ENCODE data around the gene NKPD1. TPM values are rescaled to one million over a fixed set of nuclear protein-coding genes. Genes with fewer than 3 reads are reported as not detected.

Gene NKPD1
- total RNA-seq, 2 experiments from 2014 or later = 0.73 to 0.91 TPM

- Histone ChIP-seq H3K27me3 (ENCODE audit: control insufficient read depth in 1 of 2, insufficient read depth in 2 of 2, low read length in 2 of 2) (no peaks in the 10 kb centered on the region), H3K9me3 (ENCODE audit: control insufficient read depth in 1 of 2, insufficient read depth in 1 of 2, low read length in 2 of 2) (no peaks in the 10 kb centered on the region), H3K36me3 (ENCODE audit: insufficient read depth, low read length) (peaks cover 33% of the 10 kb centered on the region), H3K4me1 (ENCODE audit: insufficient read depth, low read length) (no peaks in the 10 kb centered on the region), H3K27ac (ENCODE audit: low read depth in 1 of 2, low read length in 2 of 2) (no peak overlapping the region), H3K4me3 (ENCODE audit: low read length) (no peak overlapping the region)
- H3K9me3 Mint-ChIP-seq = no peaks in the 10 kb centered on the region
- H3K27ac Mint-ChIP-seq = no peak overlapping the region
- DNase-seq (no peak), ATAC-seq (ENCODE audit: poor library complexity) (no peak)
- no peak overlapping the region for H3K4me3 Mint-ChIP-seq
- POLR2A ChIA-PET = no interaction called here
- CTCF ChIA-PET = no interaction called here
- H3K27me3 Mint-ChIP-seq = no peaks in the 10 kb centered on the region
- no peaks in the 10 kb centered on the region for H3K4me1 Mint-ChIP-seq (ENCODE audit: low read depth)
- peaks cover 17% of the 10 kb centered on the region for H3K36me3 Mint-ChIP-seq (ENCODE audit: low read depth)
- TF ChIP-seq, protein P1, sequence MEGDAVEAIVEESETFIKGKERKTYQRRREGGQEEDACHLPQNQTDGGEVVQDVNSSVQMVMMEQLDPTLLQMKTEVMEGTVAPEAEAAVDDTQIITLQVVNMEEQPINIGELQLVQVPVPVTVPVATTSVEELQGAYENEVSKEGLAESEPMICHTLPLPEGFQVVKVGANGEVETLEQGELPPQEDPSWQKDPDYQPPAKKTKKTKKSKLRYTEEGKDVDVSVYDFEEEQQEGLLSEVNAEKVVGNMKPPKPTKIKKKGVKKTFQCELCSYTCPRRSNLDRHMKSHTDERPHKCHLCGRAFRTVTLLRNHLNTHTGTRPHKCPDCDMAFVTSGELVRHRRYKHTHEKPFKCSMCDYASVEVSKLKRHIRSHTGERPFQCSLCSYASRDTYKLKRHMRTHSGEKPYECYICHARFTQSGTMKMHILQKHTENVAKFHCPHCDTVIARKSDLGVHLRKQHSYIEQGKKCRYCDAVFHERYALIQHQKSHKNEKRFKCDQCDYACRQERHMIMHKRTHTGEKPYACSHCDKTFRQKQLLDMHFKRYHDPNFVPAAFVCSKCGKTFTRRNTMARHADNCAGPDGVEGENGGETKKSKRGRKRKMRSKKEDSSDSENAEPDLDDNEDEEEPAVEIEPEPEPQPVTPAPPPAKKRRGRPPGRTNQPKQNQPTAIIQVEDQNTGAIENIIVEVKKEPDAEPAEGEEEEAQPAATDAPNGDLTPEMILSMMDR (IDR thresholded peaks at IDR 0.05) = no peak
- intact Hi-C loops (cut with DNase I, micrococcal nuclease) = no loop called here
Measured at GRCh38 chr19:45140533-45140932, 20.2 kb downstream of the NKPD1 start.

- H3K36me3 Mint-ChIP-seq (ENCODE audit: low read depth) = peaks cover 17% of the 10 kb centered on the region
- no peak overlapping the region for H3K4me3 ChIP-seq (ENCODE audit: low read length)
- H3K27me3 Mint-ChIP-seq = no peaks in the 10 kb centered on the region
- H3K27ac Mint-ChIP-seq = no peak overlapping the region
- ATAC-seq (ENCODE audit: poor library complexity) (no peak), DNase-seq (no peak)
- intact Hi-C loops (cut with DNase I, micrococcal nuclease) = no loop called here
- ChIA-PET CTCF (no interaction called here), POLR2A (no interaction called here)
- no peaks in the 10 kb centered on the region for H3K4me1 Mint-ChIP-seq (ENCODE audit: low read depth)
- H3K27ac ChIP-seq (ENCODE audit: low read depth in 1 of 2, low read length in 2 of 2) = no peak overlapping the region
- H3K27me3 ChIP-seq (ENCODE audit: control insufficient read depth in 1 of 2, insufficient read depth in 2 of 2, low read length in 2 of 2) = no peaks in the 10 kb centered on the region
- no peak overlapping the region for H3K4me3 Mint-ChIP-seq
- peaks cover 33% of the 10 kb centered on the region for H3K36me3 ChIP-seq (ENCODE audit: insufficient read depth, low read length)
- H3K4me1 ChIP-seq (ENCODE audit: insufficient read depth, low read length) = no peaks in the 10 kb centered on the region
- TF ChIP-seq, protein P1 (IDR thresholded peaks at IDR 0.05) = no peak
- H3K9me3 ChIP-seq (ENCODE audit: control insufficient read depth in 1 of 2, insufficient read depth in 1 of 2, low read length in 2 of 2) = no peaks in the 10 kb centered on the region
- no peaks in the 10 kb centered on the region for H3K9me3 Mint-ChIP-seq
Measured at GRCh38 chr19:45140144-45140503, 20.7 kb downstream of the NKPD1 start.

DNA sequence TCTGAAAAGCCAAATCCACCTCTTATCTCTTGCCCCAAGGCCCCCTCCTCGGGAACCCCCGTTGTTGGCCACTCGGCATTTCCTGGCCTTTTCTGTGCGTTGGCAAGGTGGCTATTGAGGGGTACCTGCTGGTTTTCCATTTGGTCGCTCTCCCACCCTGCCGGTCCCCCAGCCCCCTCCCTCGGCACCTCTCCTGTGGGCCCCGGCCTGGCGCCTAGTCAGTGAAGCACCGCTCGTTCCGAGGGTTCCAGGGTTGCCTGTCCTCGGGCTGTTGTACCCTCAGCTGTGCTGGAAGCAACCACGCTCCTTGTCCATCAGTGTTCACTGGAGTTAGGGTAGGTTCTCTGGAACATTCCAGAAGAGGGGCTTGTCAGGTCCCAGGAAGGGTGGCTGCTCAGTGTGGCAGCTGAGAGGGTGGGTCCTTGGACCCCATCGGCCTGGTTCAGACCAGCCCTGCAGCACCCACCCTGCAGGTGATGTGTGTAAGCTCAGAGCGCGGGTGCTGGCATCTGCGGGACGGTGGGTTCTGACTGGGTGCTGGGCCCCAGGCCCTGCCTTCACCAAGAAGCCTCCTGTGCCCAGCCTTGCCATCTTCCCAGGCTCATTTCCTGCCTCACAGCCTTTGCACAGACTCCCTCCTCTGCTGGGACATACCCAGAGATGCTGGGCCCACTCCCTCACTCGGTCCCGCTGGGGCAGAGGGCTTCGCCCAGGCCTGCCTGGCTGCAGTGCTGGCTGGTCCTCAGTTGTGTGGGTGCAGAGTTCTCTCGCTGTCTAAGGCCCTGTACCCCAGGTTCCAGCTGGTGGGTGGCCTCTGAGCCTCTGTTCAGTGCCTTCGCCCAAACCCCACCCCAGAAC, 21.3 kb downstream of the NKPD1 start:
- TF ChIP-seq, protein P1 (IDR thresholded peaks at IDR 0.05) = no peak
- POLR2A ChIA-PET = no interaction called here
- Histone ChIP-seq H3K4me3 (ENCODE audit: low read length) (no peak overlapping the region), H3K36me3 (ENCODE audit: insufficient read depth, low read length) (peaks cover 31% of the 10 kb centered on the region), H3K27ac (ENCODE audit: low read depth in 1 of 2, low read length in 2 of 2) (no peak overlapping the region), H3K9me3 (ENCODE audit: control insufficient read depth in 1 of 2, insufficient read depth in 1 of 2, low read length in 2 of 2) (no peaks in the 10 kb centered on the region), H3K4me1 (ENCODE audit: insufficient read depth, low read length) (no peaks in the 10 kb centered on the region), H3K27me3 (ENCODE audit: control insufficient read depth in 1 of 2, insufficient read depth in 2 of 2, low read length in 2 of 2) (no peaks in the 10 kb centered on the region)
- DNase-seq (no peak), ATAC-seq (ENCODE audit: poor library complexity) (no peak)
- Mint-ChIP-seq H3K4me3 (no peak overlapping the region), H3K9me3 (no peaks in the 10 kb centered on the region), H3K4me1 (ENCODE audit: low read depth) (no peaks in the 10 kb centered on the region), H3K27ac (no peak overlapping the region), H3K36me3 (ENCODE audit: low read depth) (peaks cover 17% of the 10 kb centered on the region), H3K27me3 (no peaks in the 10 kb centered on the region)
- intact Hi-C loops (cut with DNase I, micrococcal nuclease) = no loop called here
- CTCF ChIA-PET = interaction anchor here (0.7 kb wide), 1 partner anchor 1068 kb away, joined by 5 read pairs; no protein-coding TSS in a partner anchor
